ENCODE results near the gene AHNAK.

AHNAK gene

GRCh38 chr11:62402960-62403730, 143.5 kb downstream of the AHNAK start:
- no peak for DNase-seq (ENCODE audit: low read depth)

- no peak for DNase-seq (ENCODE audit: low read depth)
Measured at GRCh38 chr11:62402226-62402959, 144.2 kb downstream of the AHNAK start.

GRCh38 chr11:62401811-62402210, 144.8 kb downstream of the AHNAK start:
- DNase-seq (ENCODE audit: low read depth) = no peak

- DNase-seq (ENCODE audit: low read depth) = no peak
Measured at GRCh38 chr11:62401356-62401755, 145.2 kb downstream of the AHNAK start.

GRCh38 chr11:62400760-62401159, 145.8 kb downstream of the AHNAK start:
- peak; percentile 85 for DNase-seq (ENCODE audit: low read depth)

- DNase-seq (ENCODE audit: low read depth) = no peak
Measured at GRCh38 chr11:62400281-62400680, 146.3 kb downstream of the AHNAK start.

- DNase-seq (ENCODE audit: low read depth) = no peak
Measured at GRCh38 chr11:62399878-62400266, 146.7 kb downstream of the AHNAK start.

- no peak for DNase-seq (ENCODE audit: low read depth)
Measured at GRCh38 chr11:62399172-62399877, 147.3 kb downstream of the AHNAK start.

GRCh38 chr11:62398011-62398994, 148.3 kb downstream of the AHNAK start:
- DNase-seq (ENCODE audit: low read depth) = no peak

- DNase-seq (ENCODE audit: low read depth) = no peak
Measured at GRCh38 chr11:62395885-62396551, 150.6 kb downstream of the AHNAK start.

- peak; percentile 84 for DNase-seq (ENCODE audit: low read depth)
Measured at GRCh38 chr11:62394825-62395538, 151.6 kb downstream of the AHNAK start.

GRCh38 chr11:62393735-62394134, 152.9 kb downstream of the AHNAK start:
- DNase-seq (ENCODE audit: low read depth) = no peak

GRCh38 chr11:62393061-62393611, 153.5 kb downstream of the AHNAK start:
- no peak for DNase-seq (ENCODE audit: low read depth)

GRCh38 chr11:62392506-62392905, 154.1 kb downstream of the AHNAK start:
- DNase-seq (ENCODE audit: low read depth) = no peak

GRCh38 chr11:62391642-62392425, 154.8 kb downstream of the AHNAK start:
- DNase-seq (ENCODE audit: low read depth) = no peak

- no peak for DNase-seq (ENCODE audit: low read depth)
Measured at GRCh38 chr11:62390722-62391121, 155.9 kb downstream of the AHNAK start.

GRCh38 chr11:62390237-62390636, 156.4 kb downstream of the AHNAK start:
- DNase-seq (ENCODE audit: low read depth) = no peak

GRCh38 chr11:62388999-62389398, 157.6 kb downstream of the AHNAK start:
- DNase-seq (ENCODE audit: low read depth) = no peak

- DNase-seq (ENCODE audit: low read depth) = no peak
Measured at GRCh38 chr11:62387381-62387780, 159.2 kb downstream of the AHNAK start.
